NCI-H2081 (cell line): ENCODE results near the gene CBLB.

Source experiments
- DNase-seq, 2 experiments: peaks; one replicate each; lab custom pipeline; 2025; lab: John Stamatoyannopoulos, UW

The CBLB gene

GRCh38 chr3:105845488-105845887, 23.3 kb downstream of the CBLB start:
- DNase-seq = peak; percentile 21 to 80

DNA sequence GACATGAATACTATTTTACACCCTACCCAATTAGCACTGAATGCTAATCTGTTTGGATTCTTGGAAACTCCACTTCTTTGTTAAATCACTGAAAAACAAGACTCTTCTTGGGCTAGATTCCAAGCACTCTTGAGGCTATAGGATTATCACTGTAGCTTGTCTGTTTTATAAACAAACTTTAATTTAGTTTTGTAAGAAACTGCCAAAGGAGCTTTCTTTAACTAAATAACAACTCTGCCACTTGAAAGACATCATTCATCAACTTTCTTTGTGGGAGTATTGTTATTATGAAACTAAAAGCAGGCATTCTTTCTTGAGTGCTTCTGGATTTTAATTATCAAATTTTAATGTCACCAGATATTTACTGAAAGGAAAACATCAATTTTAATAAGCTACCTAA, 24.1 kb downstream of the CBLB start:
- DNase-seq = no peak

GRCh38 chr3:105843994-105844393, 24.8 kb downstream of the CBLB start:
- no peak for DNase-seq

- peak in 1 of 2 experiments; percentile 14 for DNase-seq
Measured at GRCh38 chr3:105842943-105843342, 25.9 kb downstream of the CBLB start.

DNA sequence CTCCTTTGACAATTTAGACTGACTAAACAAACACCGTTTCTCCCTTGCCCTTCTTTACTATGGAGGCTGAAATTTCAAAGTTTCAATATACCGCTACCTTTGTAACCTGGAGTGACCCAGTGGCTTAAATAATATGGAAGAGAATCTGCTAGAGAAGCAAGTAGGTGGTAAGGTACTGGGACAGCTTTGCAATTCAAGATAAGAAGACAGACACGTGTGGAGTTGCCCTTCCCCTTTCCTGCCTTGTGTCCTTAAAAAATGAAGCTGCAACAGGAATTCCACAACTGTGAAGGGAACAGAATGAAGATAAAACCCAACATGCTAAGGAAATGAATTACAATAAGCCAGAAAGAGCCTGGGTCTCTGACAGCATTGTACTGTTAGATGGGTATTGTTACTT, 26.4 kb downstream of the CBLB start:
- no peak for DNase-seq

DNA sequence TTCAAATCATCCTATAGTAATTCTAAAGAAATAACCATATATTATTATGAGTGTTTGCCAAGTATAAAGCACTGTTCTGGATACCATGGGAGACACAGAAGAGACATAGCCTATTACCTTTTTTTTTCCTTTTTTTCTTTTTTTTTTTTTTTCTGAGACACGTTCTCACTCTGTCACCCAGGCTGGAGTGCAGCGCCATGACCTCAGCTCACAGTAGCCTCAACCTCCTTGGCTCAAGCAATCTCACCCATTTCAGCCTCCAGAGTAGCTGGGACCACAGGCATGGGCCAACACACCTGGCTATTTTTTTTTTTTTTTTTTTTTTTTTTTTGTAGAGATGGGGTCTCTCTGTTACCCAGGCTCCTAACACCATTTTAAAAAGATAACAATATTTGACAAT, 30.9 kb downstream of the CBLB start:
- DNase-seq = no peak

GRCh38 chr3:105837143-105837740, 31.6 kb downstream of the CBLB start:
- DNase-seq = no peak

- DNase-seq = no peak
Measured at GRCh38 chr3:105836533-105836932, 32.3 kb downstream of the CBLB start.

GRCh38 chr3:105835606-105836005, 33.2 kb downstream of the CBLB start:
- peak in 1 of 2 experiments; percentile 26 for DNase-seq

GRCh38 chr3:105834768-105835167, 34.0 kb downstream of the CBLB start:
- no peak for DNase-seq

GRCh38 chr3:105832644-105833043, 36.2 kb downstream of the CBLB start:
- no peak for DNase-seq

- DNase-seq = no peak
Measured at GRCh38 chr3:105830836-105831235, 38.0 kb downstream of the CBLB start.

DNA sequence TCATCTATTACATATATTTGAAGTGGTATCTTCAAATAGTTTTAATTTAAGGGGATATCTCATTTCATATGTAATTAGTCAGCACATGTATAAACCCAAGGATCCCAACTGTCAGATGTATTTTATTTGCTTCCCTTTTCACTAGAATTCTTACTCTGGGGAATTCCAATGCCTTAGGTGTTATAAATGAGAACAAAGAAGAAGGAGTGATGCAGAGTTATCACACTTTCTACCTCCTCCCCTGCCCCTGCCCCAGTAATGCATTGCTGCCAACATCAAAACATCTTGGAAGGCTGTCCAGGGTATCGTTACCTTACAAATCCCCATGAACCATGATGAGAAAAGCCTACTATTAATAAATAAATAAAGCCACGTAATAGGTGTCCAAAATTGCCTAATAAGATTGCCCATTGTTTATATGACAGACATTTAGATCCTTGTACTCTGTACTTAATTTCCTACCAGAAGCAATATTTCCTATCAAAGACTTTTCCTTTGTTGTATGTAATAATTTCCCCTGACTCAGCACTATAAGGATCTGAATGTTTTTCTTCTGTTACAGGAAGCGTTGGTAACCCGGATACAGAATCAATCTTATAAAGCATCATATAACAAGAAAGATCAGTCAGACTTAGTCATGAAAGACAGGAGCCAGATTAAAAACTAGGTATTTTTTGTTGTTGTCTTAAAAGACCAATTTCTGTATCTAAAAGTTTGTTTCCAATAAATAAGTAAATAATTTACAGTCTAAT, 38.8 kb downstream of the CBLB start:
- no peak for DNase-seq

DNA sequence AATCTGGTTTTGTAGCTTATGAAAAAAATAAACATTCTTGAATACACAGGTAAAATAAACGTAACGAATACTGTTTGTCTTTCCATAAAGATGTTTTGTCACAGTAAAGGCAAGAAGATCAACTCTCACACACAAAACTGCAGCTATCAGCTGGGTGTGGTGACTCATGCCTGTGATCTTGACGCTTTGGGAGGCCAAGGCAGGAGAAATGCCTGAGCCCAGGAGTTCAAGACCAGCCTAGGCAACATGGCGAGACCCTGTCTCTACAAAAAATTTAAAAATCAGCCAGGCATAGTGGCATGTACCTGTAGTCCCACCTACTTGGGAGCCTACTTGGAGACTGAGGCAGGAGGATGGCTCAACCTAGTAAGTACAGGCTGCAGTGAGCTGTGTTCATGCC, 39.6 kb downstream of the CBLB start:
- DNase-seq = no peak

- DNase-seq = no peak
Measured at GRCh38 chr3:105828703-105829102, 40.1 kb downstream of the CBLB start.

GRCh38 chr3:105827959-105828358, 40.9 kb downstream of the CBLB start:
- DNase-seq = no peak

GRCh38 chr3:105826778-105827634, 41.8 kb downstream of the CBLB start:
- no peak for DNase-seq

DNA sequence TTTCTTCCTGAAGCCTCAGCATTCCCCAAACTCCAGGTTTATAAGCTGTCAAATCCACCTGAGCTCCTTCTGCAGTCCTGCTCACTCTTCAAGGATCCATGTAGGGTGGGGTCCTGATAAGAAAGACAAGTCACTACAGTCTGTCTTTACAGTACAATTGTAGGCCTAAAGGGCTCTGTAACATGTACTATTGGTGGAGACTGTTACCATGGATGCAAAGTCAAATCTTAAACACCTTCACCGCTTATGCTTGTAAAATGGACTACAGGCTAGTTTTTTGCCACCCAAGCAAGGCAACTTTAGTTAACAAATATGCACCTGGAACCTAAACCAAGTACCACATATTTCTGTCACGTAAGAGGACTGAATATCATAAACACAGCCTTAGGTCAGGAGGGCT, 44.7 kb downstream of the CBLB start:
- DNase-seq = no peak

GRCh38 chr3:105823149-105823867, 45.5 kb downstream of the CBLB start:
- DNase-seq = no peak

DNA sequence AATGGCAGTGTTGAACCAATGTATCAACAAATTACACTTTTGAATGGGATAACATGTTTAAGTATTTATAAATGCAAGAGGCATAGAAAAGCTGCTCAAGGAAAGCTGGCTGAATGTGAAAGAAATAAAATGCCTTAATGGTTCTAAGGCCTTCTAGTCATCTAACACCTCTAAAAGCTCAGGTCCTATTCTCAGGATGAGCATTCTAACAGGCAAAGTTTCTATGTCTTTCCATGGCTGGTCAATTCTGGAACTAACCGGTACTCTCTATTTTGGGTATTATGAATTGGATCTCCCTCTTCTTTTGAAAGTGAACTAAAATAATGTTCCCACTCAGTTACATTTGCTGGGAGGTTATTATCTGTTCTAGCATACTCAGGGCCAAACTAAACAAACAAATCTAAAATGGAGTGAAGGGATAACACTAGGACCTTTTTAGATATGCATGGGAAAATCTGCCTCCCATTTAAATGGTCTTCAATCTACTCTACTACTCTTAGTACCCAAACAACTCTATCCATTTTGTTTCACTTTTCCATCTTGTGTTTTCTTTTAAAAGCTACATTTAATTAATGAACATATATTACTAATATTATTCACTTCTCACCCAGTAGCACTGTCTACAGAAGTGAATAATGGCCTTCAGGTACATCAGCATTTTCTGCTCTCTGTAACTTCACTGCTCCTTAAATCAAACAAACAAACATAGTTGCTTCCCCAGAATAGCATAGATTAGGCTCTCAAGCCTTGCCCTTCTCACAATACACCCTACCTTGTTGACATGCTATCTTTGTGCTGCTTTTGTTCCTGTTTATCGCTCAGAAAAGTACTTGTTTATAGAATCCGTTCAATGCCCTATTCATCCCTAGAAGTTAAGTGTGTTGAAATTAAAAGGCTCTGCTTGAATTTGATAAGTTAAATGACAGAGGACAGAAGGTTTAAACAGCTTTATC, 46.4 kb downstream of the CBLB start:
- DNase-seq = no peak

DNA sequence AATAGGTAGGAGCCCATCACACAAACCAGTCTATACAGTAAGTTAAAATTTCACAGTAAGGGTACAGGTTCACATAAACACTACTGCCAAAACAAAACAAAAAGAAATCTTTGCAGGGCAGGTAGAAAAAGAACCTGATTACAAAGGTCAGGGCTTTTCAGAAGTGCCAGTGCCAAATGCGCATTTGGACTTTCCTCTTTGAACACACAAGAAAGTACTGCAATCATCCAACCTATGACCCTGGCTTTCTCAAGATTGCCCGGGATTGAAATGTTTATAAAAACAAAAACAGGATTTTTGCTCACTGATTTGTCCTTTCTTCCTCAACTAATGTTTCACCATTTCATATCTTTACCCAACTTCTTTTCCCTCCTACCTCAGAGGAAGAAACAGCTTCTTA, 47.4 kb downstream of the CBLB start:
- DNase-seq = no peak
